Tibial nerve (tissue), 4 donors: Measurements from ENCODE around the gene TMEM132C. TPM values are rescaled to one million over a fixed set of nuclear protein-coding genes. Genes with fewer than 3 reads are reported as not detected.

ENCODE experiments used
- DNase-seq, 2 donors: peaks; one replicate each; pipeline ENCODE4 v3.0.0-alpha.2; 2019; ENCODE audit warnings: low spot score in 2 of 2
- H3K27ac ChIP-seq, 4 donors: fragments of 200-600 bp; sonication (generic) in 3 of 4; one replicate each; pipeline ENCODE4 v1.5.1; 2017 to 2019; ENCODE audit warnings: mild to moderate bottlenecking in 1 of 4
- H3K27me3 ChIP-seq, 2 donors: fragments of 200-600 bp; sonication (generic) in 1 of 2; one replicate each; pipeline versions ENCODE4 v1.5.1 to v1.6.0; 2017 to 2019
- H3K36me3 ChIP-seq, 3 donors: fragments of 200-600 bp; sonication (generic); one replicate each; pipeline ENCODE4 v1.5.1; 2018 to 2019
- H3K4me1 ChIP-seq, 4 donors: fragments of 200-600 bp; sonication (generic) in 3 of 4; one replicate each; pipeline ENCODE4 v1.5.1; 2017 to 2019
- H3K4me3 ChIP-seq, 4 donors: fragments of 200-600 bp; sonication (generic) in 3 of 4; one replicate each; pipeline ENCODE4 v1.5.1; 2017 to 2019; ENCODE audit warnings: mild to moderate bottlenecking in 1 of 4, moderate library complexity in 1 of 4
- H3K9me3 ChIP-seq, 4 donors: fragments of 200-600 bp; sonication (generic) in 3 of 4; one replicate each; pipeline ENCODE4 v1.5.1; 2017 to 2019
- EP300 ChIP-seq, 2 donors: sonication (generic); formaldehyde crosslinking; IDR thresholded peaks; one replicate each; pipeline ENCODE4 v1.6.1; 2017; ENCODE audit warnings: antibody characterized with exemption in 2 of 2, mild to moderate bottlenecking in 1 of 2
- POLR2A ChIP-seq, 2 donors: fragments of 450-650 bp; IDR thresholded peaks; one replicate each; pipeline ENCODE4 v1.6.1; 2017; ENCODE audit warnings: antibody characterized with exemption in 2 of 2, mild to moderate bottlenecking in 2 of 2, moderate library complexity in 2 of 2
- WGBS, 2 donors: methylation state at CpG; one replicate each; pipeline ENCODE4 v1.1.5; 2018; 5-methylcytosine and 5-hydroxymethylcytosine counted together
- total RNA-seq, 4 donors: library from RNA; depleted of rRNA; stranded (reverse); fragments of >200 nt; gene quantifications; one replicate each; pipeline ENCODE4 v1.1.0, GENCODE V29; 2016
- TF ChIP-seq, protein P1 (sequence below), 5 experiments: fragments of 200-600 bp in 3 of 5; fragments of 450-650 bp in 2 of 5; sonication (generic) in 3 of 5; IDR thresholded peaks; one replicate each; pipeline ENCODE4 v1.5.1; 2016 to 2019; ENCODE audit warnings: antibody characterized with exemption in 5 of 5, mild to moderate bottlenecking in 3 of 5, moderate library complexity in 2 of 5

Gene TMEM132C
- total RNA-seq, 4 donors from 2014 or later, result 8.2 to 17.4 (median 12.4) TPM

DNA sequence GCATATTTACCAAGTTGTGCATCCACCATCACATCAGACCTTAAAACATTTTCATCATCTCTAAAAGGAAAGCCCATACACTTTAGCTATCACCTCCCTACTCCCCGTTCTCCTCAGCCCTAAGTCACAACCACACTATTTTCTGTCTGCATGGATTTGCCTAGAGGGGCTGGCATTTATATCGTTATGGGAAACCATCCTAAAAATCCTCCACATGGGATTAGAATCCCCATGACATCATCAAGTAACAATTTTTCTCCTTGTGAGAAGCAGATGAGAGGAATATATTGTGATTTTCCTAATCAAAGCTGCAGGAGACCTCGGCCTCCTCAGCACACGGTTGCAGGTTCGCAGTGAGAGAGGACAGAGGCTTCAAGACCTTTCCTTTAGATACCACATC is 442.7 kb downstream of the TMEM132C start:
- Histone ChIP-seq H3K4me1 (no peaks in the 10 kb centered on the region), H3K9me3 (peaks cover 0 to 8% (median 0%) of the 10 kb centered on the region in 4 donors), H3K4me3 (no peak overlapping the region), H3K27ac (no peak overlapping the region), H3K27me3 (no peaks in the 10 kb centered on the region), H3K36me3 (no peaks in the 10 kb centered on the region)
- WGBS, 2 donors, result 55 to 60% methylated on average over 5 of the region's 5 CpGs
- DNase-seq, result no peak
- TF ChIP-seq, protein P1, sequence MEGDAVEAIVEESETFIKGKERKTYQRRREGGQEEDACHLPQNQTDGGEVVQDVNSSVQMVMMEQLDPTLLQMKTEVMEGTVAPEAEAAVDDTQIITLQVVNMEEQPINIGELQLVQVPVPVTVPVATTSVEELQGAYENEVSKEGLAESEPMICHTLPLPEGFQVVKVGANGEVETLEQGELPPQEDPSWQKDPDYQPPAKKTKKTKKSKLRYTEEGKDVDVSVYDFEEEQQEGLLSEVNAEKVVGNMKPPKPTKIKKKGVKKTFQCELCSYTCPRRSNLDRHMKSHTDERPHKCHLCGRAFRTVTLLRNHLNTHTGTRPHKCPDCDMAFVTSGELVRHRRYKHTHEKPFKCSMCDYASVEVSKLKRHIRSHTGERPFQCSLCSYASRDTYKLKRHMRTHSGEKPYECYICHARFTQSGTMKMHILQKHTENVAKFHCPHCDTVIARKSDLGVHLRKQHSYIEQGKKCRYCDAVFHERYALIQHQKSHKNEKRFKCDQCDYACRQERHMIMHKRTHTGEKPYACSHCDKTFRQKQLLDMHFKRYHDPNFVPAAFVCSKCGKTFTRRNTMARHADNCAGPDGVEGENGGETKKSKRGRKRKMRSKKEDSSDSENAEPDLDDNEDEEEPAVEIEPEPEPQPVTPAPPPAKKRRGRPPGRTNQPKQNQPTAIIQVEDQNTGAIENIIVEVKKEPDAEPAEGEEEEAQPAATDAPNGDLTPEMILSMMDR (IDR thresholded peaks at IDR 0.05), result no peak
- no peak for TF ChIP-seq POLR2A (IDR thresholded peaks at IDR 0.05)
- no peak for TF ChIP-seq EP300 (IDR thresholded peaks at IDR 0.05)

GRCh38 chr12:128711486-128711885 is 444.5 kb downstream of the TMEM132C start:
- H3K36me3 ChIP-seq, result no peaks in the 10 kb centered on the region
- H3K9me3 ChIP-seq, result peaks cover 0 to 8% (median 0%) of the 10 kb centered on the region in 4 donors
- no peak for DNase-seq
- whole genome bisulfite sequencing, 2 donors, result 83 to 87% methylated on average over 9 of the region's 9 CpGs
- H3K27ac ChIP-seq, result no peak overlapping the region
- H3K27me3 ChIP-seq, result no peaks in the 10 kb centered on the region
- TF ChIP-seq POLR2A (IDR thresholded peaks at IDR 0.05) (no peak), EP300 (IDR thresholded peaks at IDR 0.05) (no peak)
- TF ChIP-seq, protein P1 (IDR thresholded peaks at IDR 0.05), result no peak
- H3K4me1 ChIP-seq, result no peaks in the 10 kb centered on the region
- no peak overlapping the region for H3K4me3 ChIP-seq

DNA sequence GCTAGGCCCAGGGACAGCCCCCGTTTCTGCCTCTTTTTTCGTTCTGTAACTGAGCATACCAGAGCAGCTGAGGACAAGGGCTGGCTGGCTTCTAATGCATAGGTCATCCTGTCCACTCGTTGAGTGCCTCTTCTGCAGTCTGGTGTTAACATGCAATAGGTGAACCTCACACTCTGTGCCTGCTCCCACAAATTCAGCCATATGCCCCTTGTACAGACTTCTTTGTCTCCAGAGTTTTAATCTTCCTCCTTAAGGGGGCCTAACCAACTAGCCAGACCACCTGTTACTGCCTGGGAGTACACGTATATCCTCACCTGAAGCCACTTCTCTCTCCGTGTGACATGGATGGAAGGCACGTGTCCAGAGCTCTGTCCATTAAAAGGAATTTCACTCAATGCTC is 445.7 kb downstream of the TMEM132C start:
- Histone ChIP-seq H3K9me3 (peaks cover 0 to 16% (median 0%) of the 10 kb centered on the region in 4 donors), H3K27me3 (no peaks in the 10 kb centered on the region), H3K4me1 (no peaks in the 10 kb centered on the region), H3K4me3 (no peak overlapping the region), H3K36me3 (no peaks in the 10 kb centered on the region), H3K27ac (no peak overlapping the region)
- DNase-seq, result no peak
- TF ChIP-seq EP300 (IDR thresholded peaks at IDR 0.05) (no peak), POLR2A (IDR thresholded peaks at IDR 0.05) (no peak)
- TF ChIP-seq, protein P1 (IDR thresholded peaks at IDR 0.05), result no peak
- WGBS, 2 donors, result 82 to 85% methylated on average over 6 of the region's 6 CpGs

- no peak overlapping the region for H3K4me3 ChIP-seq
- 52 to 62% methylated on average over 4 of the region's 4 CpGs for WGBS, 2 donors
- H3K36me3 ChIP-seq, result no peaks in the 10 kb centered on the region
- no peak for DNase-seq
- H3K27ac ChIP-seq, result no peak overlapping the region
- TF ChIP-seq EP300 (IDR thresholded peaks at IDR 0.05) (no peak), POLR2A (IDR thresholded peaks at IDR 0.05) (no peak)
- TF ChIP-seq, protein P1 (IDR thresholded peaks at IDR 0.05), result no peak
- peaks cover 0 to 36% (median 0%) of the 10 kb centered on the region in 4 donors for H3K9me3 ChIP-seq
- no peaks in the 10 kb centered on the region for H3K27me3 ChIP-seq
- no peaks in the 10 kb centered on the region for H3K4me1 ChIP-seq
Measured at GRCh38 chr12:128715485-128715884, 448.5 kb downstream of the TMEM132C start.

- Histone ChIP-seq H3K4me3 (no peak overlapping the region), H3K27me3 (no peaks in the 10 kb centered on the region), H3K27ac (no peak overlapping the region), H3K4me1 (no peaks in the 10 kb centered on the region), H3K9me3 (peaks cover 0 to 5% (median 0%) of the 10 kb centered on the region in 4 donors), H3K36me3 (no peaks in the 10 kb centered on the region)
- TF ChIP-seq, protein P1 (IDR thresholded peaks at IDR 0.05), result no peak
- TF ChIP-seq POLR2A (IDR thresholded peaks at IDR 0.05) (no peak), EP300 (IDR thresholded peaks at IDR 0.05) (no peak)
- DNase-seq, result no peak
- 79 to 88% methylated on average over 10 of the region's 10 CpGs for WGBS, 2 donors
Measured at GRCh38 chr12:128724468-128725046, 457.6 kb downstream of the TMEM132C start.
